Gastrocnemius medialis (tissue), 4 donors: ENCODE results near the gene ADD3. TPM values are rescaled to one million over a fixed set of nuclear protein-coding genes. Genes with fewer than 3 reads are reported as not detected.

Experiments
- ATAC-seq, 2 donors: fragments of 150-250 bp; one replicate each; pipeline ENCODE4 v1.9.1; 2016
- DNase-seq, 2 donors: peaks; one replicate each; pipeline ENCODE4 v3.0.0-alpha.2; 2019
- H3K27ac ChIP-seq, 4 donors: fragments of 200-600 bp; sonication (generic); 1 replicate in 1 of 4; 2 replicates in 3 of 4; pipeline ENCODE4 v1.5.1; 2016 to 2018; ENCODE audit warnings: mild to moderate bottlenecking in 2 of 4, moderate library complexity in 1 of 4
- H3K27me3 ChIP-seq, 3 donors: fragments of 200-600 bp; sonication (generic) in 2 of 3; 1 replicate in 1 of 3; 2 replicates in 2 of 3; pipeline versions ENCODE4 v1.5.1 to v1.6.0; 2016 to 2019; ENCODE audit warnings: mild to moderate bottlenecking in 1 of 3, moderate library complexity in 1 of 3
- H3K36me3 ChIP-seq, 2 donors: fragments of 200-600 bp; sonication (generic) in 1 of 2; one replicate each; pipeline ENCODE4 v1.5.1; 2017 to 2018
- H3K4me1 ChIP-seq, 2 donors: fragments of 200-600 bp; sonication (generic) in 1 of 2; one replicate each; pipeline ENCODE4 v1.5.1; 2016 to 2017; ENCODE audit warnings: mild to moderate bottlenecking in 2 of 2
- H3K4me3 ChIP-seq, 4 donors: fragments of 200-600 bp; sonication (generic) in 3 of 4; 1 replicate in 1 of 4; 2 replicates in 3 of 4; pipeline ENCODE4 v1.5.1; 2016 to 2019; ENCODE audit warnings: mild to moderate bottlenecking in 2 of 4
- H3K9me3 ChIP-seq, 3 donors: fragments of 200-600 bp; sonication (generic) in 2 of 3; 1 replicate in 1 of 3; 2 replicates in 2 of 3; pipeline ENCODE4 v1.5.1; 2016 to 2019
- CTCF ChIP-seq, 5 experiments: fragments of 450-650 bp in 3 of 5; fragments of 200-600 bp in 2 of 5; sonication (generic) in 2 of 5; IDR thresholded peaks in 4 of 5; conservative IDR thresholded peaks in 1 of 5; 1 replicate in 4 of 5; 2 replicates in 1 of 5; pipeline ENCODE4 v1.5.1; 2016 to 2019; ENCODE audit warnings: antibody characterized with exemption in 5 of 5, mild to moderate bottlenecking in 3 of 5, moderate library complexity in 3 of 5
- POLR2A ChIP-seq, 2 donors: fragments of 450-650 bp; IDR thresholded peaks; one replicate each; pipeline ENCODE4 v1.6.1; 2017; ENCODE audit warnings: antibody characterized with exemption in 2 of 2, mild to moderate bottlenecking in 2 of 2, moderate library complexity in 2 of 2
- in situ Hi-C, 4 donors: fragments of 200-750 bp; cut with MboI; loops; one replicate each; pipeline versions ENCODE4 v1.15.0 to v1.8.0; 2017; ENCODE audit warnings: low sequenced_read_pairs in 4 of 4
- intact Hi-C: fragments of 100-400 bp; cut with DNase I; formaldehyde crosslinking; loops from one replicate; pipeline ENCODE4 v1.15.1; 2023; ENCODE audit warnings: low total_unique reads
- total RNA-seq, 4 donors: library from RNA; depleted of rRNA; stranded (reverse); fragments of >200 nt; gene quantifications; one replicate each; pipeline versions ENCODE4 v1.1.0 to v1.2.3, GENCODE V29; 2016

Gene ADD3
- total RNA-seq, 4 donors from 2014 or later = 16.0 to 31.3 (median 18.4) TPM

- no peaks in the 10 kb centered on the region for H3K9me3 ChIP-seq
- no peak overlapping the region for H3K27ac ChIP-seq
- H3K4me3 ChIP-seq = no peak overlapping the region
- ATAC-seq = no peak
- no peaks in the 10 kb centered on the region for H3K27me3 ChIP-seq
- peaks cover 0 to 6% of the 10 kb centered on the region in 2 donors for H3K4me1 ChIP-seq
- in situ Hi-C loops = loop anchor here in 1 of 4 donors (25.0 kb wide), 1 partner anchor 133 kb away; no protein-coding TSS in a partner anchor
- H3K36me3 ChIP-seq = no peaks in the 10 kb centered on the region
- TF ChIP-seq CTCF (IDR thresholded peaks at IDR 0.05 in 4 of 5, conservative IDR thresholded peaks at IDR 0.05 in 1 of 5) (no peak), POLR2A (IDR thresholded peaks at IDR 0.05) (no peak)
- no peak for DNase-seq
- intact Hi-C loops = no loop called here
Measured at GRCh38 chr10:110020265-110020664, 12.5 kb downstream of the ADD3 start.

- Histone ChIP-seq H3K9me3 (no peaks in the 10 kb centered on the region), H3K4me1 (no peaks in the 10 kb centered on the region), H3K27ac (no peak overlapping the region), H3K4me3 (no peak overlapping the region), H3K36me3 (no peaks in the 10 kb centered on the region), H3K27me3 (no peaks in the 10 kb centered on the region)
- in situ Hi-C loops (loop anchor here in 1 of 4 donors (25.0 kb wide), 1 partner anchor 136 kb away; no protein-coding TSS in a partner anchor), intact Hi-C loops (no loop called here)
- TF ChIP-seq POLR2A (IDR thresholded peaks at IDR 0.05) (no peak), CTCF (IDR thresholded peaks at IDR 0.05 in 4 of 5, conservative IDR thresholded peaks at IDR 0.05 in 1 of 5) (no peak)
- no peak for ATAC-seq
- no peak for DNase-seq
Measured at GRCh38 chr10:110022716-110023504, 15.1 kb downstream of the ADD3 start.

GRCh38 chr10:110023785-110024465, 16.1 kb downstream of the ADD3 start:
- in situ Hi-C loops = loop anchor here in 1 of 4 donors (25.0 kb wide), 1 partner anchor 137 kb away; no protein-coding TSS in a partner anchor
- intact Hi-C loops = no loop called here
- no peaks in the 10 kb centered on the region for H3K9me3 ChIP-seq
- H3K27me3 ChIP-seq = no peaks in the 10 kb centered on the region
- no peaks in the 10 kb centered on the region for H3K4me1 ChIP-seq
- DNase-seq (no peak), ATAC-seq (no peak)
- no peaks in the 10 kb centered on the region for H3K36me3 ChIP-seq
- TF ChIP-seq CTCF (IDR thresholded peaks at IDR 0.05 in 4 of 5, conservative IDR thresholded peaks at IDR 0.05 in 1 of 5) (no peak), POLR2A (IDR thresholded peaks at IDR 0.05) (no peak)
- no peak overlapping the region for H3K27ac ChIP-seq
- H3K4me3 ChIP-seq = no peak overlapping the region

- TF ChIP-seq POLR2A (IDR thresholded peaks at IDR 0.05) (no peak), CTCF (IDR thresholded peaks at IDR 0.05 in 4 of 5, conservative IDR thresholded peaks at IDR 0.05 in 1 of 5) (no peak)
- H3K36me3 ChIP-seq = no peaks in the 10 kb centered on the region
- ATAC-seq (no peak), DNase-seq (no peak)
- H3K27ac ChIP-seq = no peak overlapping the region
- intact Hi-C loops (no loop called here), in situ Hi-C loops (no loop called here)
- no peak overlapping the region for H3K4me3 ChIP-seq
- H3K9me3 ChIP-seq = no peaks in the 10 kb centered on the region
- H3K4me1 ChIP-seq = peaks cover 14 to 20% of the 10 kb centered on the region in 2 donors
- H3K27me3 ChIP-seq = no peaks in the 10 kb centered on the region
Measured at GRCh38 chr10:110029450-110029849, 21.7 kb downstream of the ADD3 start.
